ENCODE results near the gene SMTNL2.
"Not testable (repeated sequence)": the region's sequence is repeated elsewhere in the genome, so short reads cannot be mapped to it uniquely, and the experiment has no call there.

Gene SMTNL2

GRCh38 chr17:4639301-4640059, 55.2 kb downstream of the SMTNL2 start:
- peak in 1 of 2 donors; percentile 36 for DNase-seq

GRCh38 chr17:4640569-4641188, 56.4 kb downstream of the SMTNL2 start:
- DNase-seq: peak in 1 of 2 donors; percentile 35

- DNase-seq: no peak
These were observed 57.2 kb downstream of the SMTNL2 start, which contains the start of gene ALOX15 for GRCh38 chr17:4641297-4642195. Gene ALOX15 (minus strand): TSS chr17:4641678. CDS start chr17:4641651, 27 bp downstream.

- no peak for DNase-seq
These were observed 58.0 kb downstream of the SMTNL2 start for GRCh38 chr17:4642286-4642685.

GRCh38 chr17:4643676-4644075, 59.3 kb downstream of the SMTNL2 start:
- no peak for DNase-seq

- DNase-seq: peak in 1 of 2 donors; percentile 13
These were observed 61.3 kb downstream of the SMTNL2 start for GRCh38 chr17:4645642-4646041.

- no peak for DNase-seq
These were observed 64.4 kb downstream of the SMTNL2 start for GRCh38 chr17:4648741-4649140.

GRCh38 chr17:4652997-4653396, 68.7 kb downstream of the SMTNL2 start:
- no peak for DNase-seq

- not testable (repeated sequence) for DNase-seq
These were observed 71.6 kb downstream of the SMTNL2 start for GRCh38 chr17:4655933-4656332.

GRCh38 chr17:4657678-4658077, 73.3 kb downstream of the SMTNL2 start:
- DNase-seq: no peak

Measured in CD4-positive, alpha-beta T cell treated with Interferon alpha-2 for 1 hour (primary cell).